A673 (cell line): ENCODE results near the gene KCNK17. TPM values are rescaled to one million over a fixed set of nuclear protein-coding genes. Genes with fewer than 3 reads are reported as not detected.

Experiments
- BruUV-seq: library from RNA; stranded (reverse); fragments of 400-500 nt; replicated peaks from 2 replicates; lab custom pipeline; 2021; lab: Mats Ljungman, UMichigan
- CTCF ChIA-PET: fragments of 300-600 bp; sonication (Branson Sonifier 250); formaldehyde crosslinking; loops from one replicate; lab custom pipeline; 2022; ENCODE audit warnings: antibody characterized with exemption; lab: Charles Lee
- POLR2A ChIA-PET: fragments of 300-600 bp; sonication (Branson Sonifier 250); formaldehyde crosslinking; loops from one replicate; lab custom pipeline; 2022; ENCODE audit warnings: antibody characterized with exemption; ENCODE audit not compliant: low non-redundant PET; lab: Charles Lee
- DNase-seq: peaks from one replicate; pipeline ENCODE4 v3.0.0-alpha.2; 2015; ENCODE audit warnings: low spot score
- H3K27ac ChIP-seq: fragments of 200-600 bp; sonication (generic); 2 replicates; pipeline ENCODE4 v1.5.1; 2016; ENCODE audit warnings: mixed run types, low read depth, mild to moderate bottlenecking, mixed read lengths, antibody characterized with exemption, low read length; ENCODE audit not compliant: poor library complexity, severe bottlenecking
- H3K27me3 ChIP-seq: fragments of 200-600 bp; sonication (generic); replicated peaks from 2 replicates; pipeline ENCODE4 v1.6.1; 2017; ENCODE audit warnings: mixed run types, low read depth, mild to moderate bottlenecking, mixed read lengths, antibody characterized with exemption, low read length; ENCODE audit not compliant: insufficient read depth, poor library complexity
- H3K36me3 ChIP-seq: fragments of 200-600 bp; sonication (generic); 2 replicates; pipeline ENCODE4 v1.6.1; 2016; ENCODE audit warnings: mixed run types, mild to moderate bottlenecking, mixed read lengths, antibody characterized with exemption, low read length; ENCODE audit not compliant: insufficient read depth, poor library complexity, severe bottlenecking
- H3K4me1 ChIP-seq: fragments of 200-600 bp; sonication (generic); 2 replicates; pipeline ENCODE4 v1.6.1; 2017; ENCODE audit warnings: mixed run types, mild to moderate bottlenecking, mixed read lengths, antibody characterized with exemption, low read length; ENCODE audit not compliant: insufficient read depth, poor library complexity, severe bottlenecking
- H3K4me3 ChIP-seq: fragments of 200-600 bp; sonication (generic); 2 replicates; pipeline ENCODE4 v1.5.1; 2016; ENCODE audit warnings: low read depth, mixed run types, mild to moderate bottlenecking, mixed read lengths, low read length; ENCODE audit not compliant: poor library complexity, severe bottlenecking
- H3K9me3 ChIP-seq: fragments of 200-600 bp; sonication (generic); 2 replicates; pipeline ENCODE4 v1.6.1; 2016; ENCODE audit warnings: mixed run types, low read depth, mild to moderate bottlenecking, mixed read lengths, antibody characterized with exemption, low read length; ENCODE audit not compliant: poor library complexity, severe bottlenecking
- EZH2 ChIP-seq: fragments of 200-600 bp; sonication (generic); IDR thresholded peaks from 2 replicates; pipeline ENCODE4 v1.6.1; 2017; ENCODE audit warnings: borderline replicate concordance, low read depth, mild to moderate bottlenecking, mixed read lengths, antibody characterized with exemption, low read length; ENCODE audit not compliant: poor library complexity, severe bottlenecking
- intact Hi-C: fragments of 100-400 bp; cut with micrococcal nuclease; formaldehyde crosslinking; loops from one replicate; pipeline ENCODE4 v1.10.0; 2022; ENCODE audit not compliant: unreplicated experiment
- total RNA-seq: library from RNA; stranded (reverse); gene quantifications from 2 replicates; pipeline ENCODE4 v1.2.3, GENCODE V29; 2021
- TF ChIP-seq, protein P1 (sequence below): fragments of 300-800, 200-600 bp; sonication (generic); conservative IDR thresholded peaks from 2 replicates; pipeline ENCODE4 v1.5.1; 2017; ENCODE audit warnings: low read depth, mild to moderate bottlenecking, antibody characterized with exemption, low read length, moderate library complexity, mixed read lengths

KCNK17 gene
- total RNA-seq, 1 experiment from 2014 or later: not detected

DNA sequence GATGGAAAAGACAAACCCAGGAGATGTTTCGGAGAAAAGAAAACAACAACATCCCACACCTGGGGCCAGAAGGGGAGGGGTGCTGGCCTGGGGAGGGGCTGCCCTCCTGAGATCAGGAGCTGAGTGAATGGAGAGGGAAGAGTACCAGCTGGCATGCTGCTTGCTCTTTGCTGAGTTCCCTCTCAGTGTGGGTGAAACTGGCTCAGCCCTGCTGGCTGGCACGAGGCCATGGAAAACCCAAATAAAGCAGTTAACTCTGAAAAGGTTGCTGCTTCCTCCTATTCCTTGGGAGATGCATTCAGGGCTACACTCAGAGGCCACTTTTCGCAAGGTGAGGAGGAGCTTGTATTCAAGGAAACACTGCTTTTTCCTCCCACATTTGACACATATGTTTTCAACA lies 16.3 kb upstream of the KCNK17 start:
- CTCF ChIA-PET: no interaction called here
- H3K27ac ChIP-seq: no peak overlapping the region
- peaks cover 22% of the 10 kb centered on the region for H3K27me3 ChIP-seq
- H3K9me3 ChIP-seq: no peaks in the 10 kb centered on the region
- no peaks in the 10 kb centered on the region for H3K36me3 ChIP-seq
- POLR2A ChIA-PET: interaction anchor here (0.6 kb wide), 1 partner anchor 483 kb away, joined by 3 read pairs; no protein-coding TSS in a partner anchor
- no peak for DNase-seq
- intact Hi-C loops: no loop called here
- H3K4me3 ChIP-seq: no peak overlapping the region
- no TSS peak for BruUV-seq
- no peak for TF ChIP-seq EZH2
- TF ChIP-seq, protein P1, sequence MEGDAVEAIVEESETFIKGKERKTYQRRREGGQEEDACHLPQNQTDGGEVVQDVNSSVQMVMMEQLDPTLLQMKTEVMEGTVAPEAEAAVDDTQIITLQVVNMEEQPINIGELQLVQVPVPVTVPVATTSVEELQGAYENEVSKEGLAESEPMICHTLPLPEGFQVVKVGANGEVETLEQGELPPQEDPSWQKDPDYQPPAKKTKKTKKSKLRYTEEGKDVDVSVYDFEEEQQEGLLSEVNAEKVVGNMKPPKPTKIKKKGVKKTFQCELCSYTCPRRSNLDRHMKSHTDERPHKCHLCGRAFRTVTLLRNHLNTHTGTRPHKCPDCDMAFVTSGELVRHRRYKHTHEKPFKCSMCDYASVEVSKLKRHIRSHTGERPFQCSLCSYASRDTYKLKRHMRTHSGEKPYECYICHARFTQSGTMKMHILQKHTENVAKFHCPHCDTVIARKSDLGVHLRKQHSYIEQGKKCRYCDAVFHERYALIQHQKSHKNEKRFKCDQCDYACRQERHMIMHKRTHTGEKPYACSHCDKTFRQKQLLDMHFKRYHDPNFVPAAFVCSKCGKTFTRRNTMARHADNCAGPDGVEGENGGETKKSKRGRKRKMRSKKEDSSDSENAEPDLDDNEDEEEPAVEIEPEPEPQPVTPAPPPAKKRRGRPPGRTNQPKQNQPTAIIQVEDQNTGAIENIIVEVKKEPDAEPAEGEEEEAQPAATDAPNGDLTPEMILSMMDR: no peak
- H3K4me1 ChIP-seq: no peaks in the 10 kb centered on the region

DNA sequence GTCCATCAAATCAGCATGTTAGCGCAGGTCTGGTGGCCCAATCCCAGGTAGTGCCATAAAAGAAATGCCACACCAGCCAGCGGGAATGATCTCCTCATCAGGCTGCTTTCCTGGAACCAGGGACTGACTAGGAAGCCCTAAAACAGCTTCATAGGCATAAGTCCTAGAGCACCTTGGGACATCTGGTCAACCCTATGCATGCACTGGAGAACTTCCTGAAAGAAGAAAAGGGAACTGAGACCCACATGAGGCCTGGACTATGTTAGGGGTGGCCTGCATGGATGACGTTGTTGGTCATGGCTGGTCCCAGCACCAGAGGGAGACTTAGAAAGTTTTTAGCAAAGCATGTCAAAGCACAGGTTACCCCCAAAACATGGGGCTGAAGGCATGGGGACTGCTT lies 15.8 kb upstream of the KCNK17 start:
- peaks cover 26% of the 10 kb centered on the region for H3K27me3 ChIP-seq
- H3K9me3 ChIP-seq: no peaks in the 10 kb centered on the region
- no peak overlapping the region for H3K4me3 ChIP-seq
- ChIA-PET CTCF (no interaction called here), POLR2A (no interaction called here)
- TF ChIP-seq, protein P1: no peak
- TF ChIP-seq EZH2: no peak
- no peak for DNase-seq
- no peaks in the 10 kb centered on the region for H3K4me1 ChIP-seq
- BruUV-seq: no TSS peak
- H3K27ac ChIP-seq: no peak overlapping the region
- no peaks in the 10 kb centered on the region for H3K36me3 ChIP-seq
- intact Hi-C loops: no loop called here

DNA sequence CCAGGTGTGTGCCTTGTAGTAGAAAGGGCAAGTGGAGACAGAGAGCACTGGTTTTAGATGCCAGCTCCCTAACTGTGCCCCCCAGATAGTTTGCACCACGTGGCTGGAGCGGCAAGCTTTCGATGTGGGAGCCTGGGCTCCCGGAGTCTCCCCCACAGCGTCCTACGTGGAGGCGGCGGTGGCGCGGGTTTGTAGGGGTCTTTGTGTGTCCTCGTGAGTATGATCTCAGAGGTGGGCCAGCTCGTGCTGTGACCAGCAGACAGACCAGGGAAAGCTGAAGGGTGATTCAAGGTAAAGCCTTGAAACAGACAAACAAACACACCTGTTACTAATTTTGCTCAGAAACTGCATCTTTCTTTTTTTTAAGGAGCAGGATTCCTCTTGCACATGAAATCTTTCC lies 13.8 kb upstream of the KCNK17 start:
- BruUV-seq: no TSS peak
- no peak for DNase-seq
- CTCF ChIA-PET: no interaction called here
- Histone ChIP-seq H3K27ac (no peak overlapping the region), H3K9me3 (no peaks in the 10 kb centered on the region), H3K27me3 (peaks cover 29% of the 10 kb centered on the region), H3K36me3 (no peaks in the 10 kb centered on the region), H3K4me1 (no peaks in the 10 kb centered on the region), H3K4me3 (no peak overlapping the region)
- TF ChIP-seq, protein P1: no peak
- POLR2A ChIA-PET: no interaction called here
- intact Hi-C loops: no loop called here
